ENCODE data around the gene SZRD1. TPM values are rescaled to one million over a fixed set of nuclear protein-coding genes. Genes with fewer than 3 reads are reported as not detected.

SZRD1 gene
- total and polyA plus RNA-seq, 9 of the 15 experiments (the other 6 are each of a cell fraction or from before 2014, with no cell fraction given) = 3.9 to 149 (median 82.5) TPM

GRCh38 chr1:16394977-16395376 is 27.9 kb downstream of the SZRD1 start (continued):
- no peak for TF ChIP-seq CTCF (IDR thresholded peaks at IDR 0.05 in 2 of 3, conservative IDR thresholded peaks at IDR 0.05 in 1 of 3; ENCODE audit: insufficient read depth in 2 of 3, low read depth in 1 of 3, low read length in 3 of 3)
- TF ChIP-seq CHD7 (IDR thresholded peaks at IDR 0.05; ENCODE audit: low read depth, low read length) = no peak
- TF ChIP-seq CBX5 (IDR thresholded peaks at IDR 0.05; ENCODE audit: borderline replicate concordance, low read depth) = no peak
- TF ChIP-seq KAT2B (IDR thresholded peaks at IDR 0.05; ENCODE audit: low read depth, low read length) = no peak
- no peak for TF ChIP-seq ATF4 (CRISPR knock-in tag; IDR thresholded peaks at IDR 0.05)
